NCI-H748 (cell line): ENCODE results near the gene INVS.
"Not testable (repeated sequence)": the region's sequence is repeated elsewhere in the genome, so short reads cannot be mapped to it uniquely, and the experiment has no call there.

Experiments used
- DNase-seq: peaks from one replicate; lab custom pipeline; 2025; ENCODE audit not compliant: unreplicated experiment; lab: John Stamatoyannopoulos, UW

INVS gene

GRCh38 chr9:100082782-100083181, 16.3 kb upstream of the INVS start:
- no peak for DNase-seq

GRCh38 chr9:100083448-100084127, 15.5 kb upstream of the INVS start:
- DNase-seq = no peak

- no peak for DNase-seq
Measured at GRCh38 chr9:100084128-100084453, 15.0 kb upstream of the INVS start.

- DNase-seq = no peak
Measured at GRCh38 chr9:100084734-100085133, 14.3 kb upstream of the INVS start.

GRCh38 chr9:100086097-100086635, 12.9 kb upstream of the INVS start:
- no peak for DNase-seq

GRCh38 chr9:100087218-100087617, 11.8 kb upstream of the INVS start:
- no peak for DNase-seq

GRCh38 chr9:100088202-100088601, 10.8 kb upstream of the INVS start:
- no peak for DNase-seq

- DNase-seq = no peak
Measured at GRCh38 chr9:100090880-100091279, 8.2 kb upstream of the INVS start.

- DNase-seq = no peak
Measured at GRCh38 chr9:100091650-100092049, 7.4 kb upstream of the INVS start.

- DNase-seq = no peak
Measured at GRCh38 chr9:100092066-100092465, 7.0 kb upstream of the INVS start.

GRCh38 chr9:100094411-100094810, 4.6 kb upstream of the INVS start:
- DNase-seq = not testable (repeated sequence)

- no peak for DNase-seq
Measured at GRCh38 chr9:100096378-100096916, 2.6 kb upstream of the INVS start.

GRCh38 chr9:100098046-100098886, 777 bp upstream of the INVS start:
- peak; percentile 72 for DNase-seq

GRCh38 chr9:100099722-100100042, 639 bp downstream of the INVS start:
- DNase-seq = peak; percentile 63

- peak; percentile 5 for DNase-seq
Measured at GRCh38 chr9:100100146-100100667, 1.2 kb downstream of the INVS start.

GRCh38 chr9:100101608-100102007, 2.6 kb downstream of the INVS start:
- no peak for DNase-seq

GRCh38 chr9:100104314-100104713, 5.3 kb downstream of the INVS start:
- DNase-seq = no peak

GRCh38 chr9:100105861-100106260, 6.8 kb downstream of the INVS start:
- DNase-seq = no peak

GRCh38 chr9:100106616-100107015, 7.6 kb downstream of the INVS start:
- no peak for DNase-seq

- DNase-seq = peak; percentile 86
Measured at GRCh38 chr9:100108559-100108958, 9.5 kb downstream of the INVS start.

GRCh38 chr9:100111235-100111634, 12.2 kb downstream of the INVS start:
- no peak for DNase-seq
